Motor neuron (in vitro differentiated cells): ENCODE data around the gene VPS35. TPM values are rescaled to one million over a fixed set of nuclear protein-coding genes. Genes with fewer than 3 reads are reported as not detected.
"Not testable (repeated sequence)": the region's sequence is repeated elsewhere in the genome, so short reads cannot be mapped to it uniquely, and the experiment has no call there.

Experiments used
- ATAC-seq, 8 experiments: fragments of 200-7000 bp; cut with Tn5 transposase; replicated peaks in 6 of 8; 2 replicates each; pipeline ENCODE4 v1.8.0; 2021; ENCODE audit warnings: mild to moderate bottlenecking in 8 of 8, moderate library complexity in 8 of 8
- H3K27ac ChIP-seq, 2 donors: fragments of 250-450 bp; sonication (Bioruptor Pico); 2 replicates each; pipeline ENCODE4 v1.9.0; 2021; ENCODE audit warnings: antibody characterized with exemption in 2 of 2, mild to moderate bottlenecking in 2 of 2, moderate library complexity in 1 of 2
- H3K4me1 ChIP-seq, 2 donors: fragments of 250-450 bp; sonication (Bioruptor Pico); replicated peaks in 1 of 2; 2 replicates each; pipeline ENCODE4 v1.6.1; 2021; ENCODE audit warnings: antibody characterized with exemption in 2 of 2, mild to moderate bottlenecking in 2 of 2, moderate library complexity in 1 of 2
- H3K4me3 ChIP-seq, 5 donors: fragments of 250-450 bp; sonication (Bioruptor Pico); 2 replicates each; pipeline ENCODE4 v1.9.0; 2021; ENCODE audit warnings: antibody characterized with exemption in 5 of 5, mild to moderate bottlenecking in 5 of 5, moderate library complexity in 4 of 5
- WGBS, 10 experiments: fragments of 450-650 bp; shearing (Covaris generic); methylation state at CpG; one replicate each; pipeline ENCODE4 v1.0.0; 2022; 5-methylcytosine and 5-hydroxymethylcytosine counted together
- in situ Hi-C, 9 experiments: fragments of 400-800 bp; cut with MboI; loops; one replicate each; pipeline ENCODE4 v1.15.0; 2021; ENCODE audit warnings: low sequenced_read_pairs in 9 of 9, low pct_unique_long_range_greater_than_20kb in 2 of 9; ENCODE audit not compliant: unreplicated experiment in 9 of 9
- total RNA-seq, 8 experiments: library from RNA; unstranded; fragments of 300-600 nt; gene quantifications; 2 replicates each; pipeline versions ENCODE4 v1.2.3 to v1.2.4, GENCODE V29; 2022

The VPS35 gene
- total RNA-seq, 8 experiments from 2014 or later, result 39.6 to 80.6 (median 54.8) TPM

DNA sequence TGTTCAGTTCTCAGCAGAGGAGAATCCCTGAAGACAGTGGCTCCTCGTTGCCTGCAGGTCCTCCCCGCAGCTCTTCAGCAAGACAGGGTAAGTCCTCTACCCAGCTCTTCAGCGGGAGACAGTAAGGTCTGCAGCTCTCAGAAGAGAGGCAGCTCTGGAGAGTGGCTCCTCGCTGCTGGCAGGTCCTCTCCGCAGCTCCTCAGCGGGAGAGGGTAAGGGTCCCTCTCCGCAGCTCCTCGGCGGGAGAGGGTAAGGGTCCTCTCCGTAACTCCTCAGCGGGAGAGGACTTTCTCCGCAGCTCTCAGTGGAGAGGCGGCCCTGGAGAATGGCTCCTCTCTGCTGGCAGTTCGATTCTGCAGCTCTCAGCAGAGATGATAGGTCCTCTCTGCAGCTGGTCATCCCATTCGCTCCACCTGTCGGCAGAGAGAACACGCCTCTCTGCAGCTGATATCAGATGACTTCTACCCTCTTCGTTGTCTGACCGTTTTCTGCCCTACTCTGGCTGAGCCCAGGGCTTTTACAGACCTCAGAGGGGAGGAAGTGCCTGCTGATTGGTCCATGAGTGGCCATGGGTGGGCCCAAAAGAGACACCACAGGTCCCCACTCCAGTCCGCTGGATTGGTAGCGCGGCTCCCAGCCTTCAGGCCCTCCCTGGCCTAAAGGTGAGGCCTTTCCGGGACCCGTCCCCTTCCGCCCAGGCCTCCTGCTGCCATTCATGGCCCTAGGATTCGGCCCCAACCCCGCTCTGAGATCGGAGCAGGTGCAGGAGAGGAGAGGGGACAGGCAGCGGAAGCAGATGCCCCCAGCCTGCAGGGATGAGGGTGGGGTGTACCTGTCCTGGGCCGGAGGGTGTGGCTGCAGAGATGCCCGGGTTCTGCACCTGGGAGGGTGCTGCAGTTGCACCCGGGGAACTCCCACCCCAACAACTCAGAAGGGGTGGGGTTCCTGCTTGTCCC lies 55.9 kb downstream of the VPS35 start:
- Histone ChIP-seq H3K27ac (no peak overlapping the region), H3K4me1 (no peaks in the 10 kb centered on the region), H3K4me3 (no peak overlapping the region)
- in situ Hi-C loops, result no loop called here
- ATAC-seq, result peak in 3 of 8 experiments; percentile 21 to 51 (median 24)
- WGBS, 10 experiments, result 35 to 87% (median 68%) methylated on average over 1 to 11 of the region's 32 CpGs; no CpG with 5 or more reads in 2 of the 10 experiments

DNA sequence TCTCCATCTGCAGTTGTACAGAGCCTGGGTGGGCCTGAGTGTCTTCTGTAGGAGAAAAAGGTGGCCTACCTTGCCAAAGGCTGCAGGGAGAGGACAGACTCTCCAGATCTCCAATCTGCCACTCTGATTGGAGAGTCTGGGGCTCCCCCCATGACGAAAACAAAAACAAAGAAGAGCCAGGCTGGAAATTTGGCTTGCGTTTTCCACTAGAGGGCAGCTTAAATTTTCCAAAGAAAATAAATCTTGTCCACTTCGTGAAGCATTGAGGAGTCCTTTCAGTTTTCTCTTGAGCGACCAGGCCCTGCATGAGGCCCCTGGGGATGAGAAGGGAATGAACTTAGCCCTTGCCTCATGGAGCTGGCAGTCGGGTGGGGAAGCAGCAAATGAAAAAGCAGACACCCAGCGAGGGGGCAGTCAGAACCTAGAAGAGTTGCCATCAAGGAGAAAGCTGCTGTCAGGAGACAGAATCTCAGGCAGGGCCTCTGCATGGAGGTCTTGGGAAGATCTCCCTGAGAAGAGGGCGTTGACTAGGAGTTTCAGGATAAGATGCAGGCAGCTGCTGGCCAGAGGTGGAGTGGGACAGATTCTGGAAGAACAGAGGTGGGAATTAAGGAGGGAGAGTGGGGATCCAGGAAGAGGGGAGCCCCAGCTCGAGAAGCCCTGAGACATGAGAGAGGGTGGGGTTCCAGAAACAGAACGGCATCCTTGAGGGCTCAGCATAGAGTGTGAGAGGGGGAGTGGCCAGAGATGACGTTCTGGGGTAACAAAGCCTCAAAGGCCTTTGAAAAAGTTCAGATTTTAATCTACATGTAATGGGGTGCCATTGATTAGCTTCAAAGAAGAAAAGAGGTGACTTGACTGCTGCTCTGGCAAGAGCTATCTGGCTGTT lies 59.4 kb downstream of the VPS35 start:
- no peak overlapping the region for H3K4me3 ChIP-seq
- ATAC-seq, result peak in 3 of 8 experiments; percentile 81 to 88 (median 88)
- H3K4me1 ChIP-seq, result no peaks in the 10 kb centered on the region
- no peak overlapping the region for H3K27ac ChIP-seq
- in situ Hi-C loops, result no loop called here
- 0 to 83% (median 37%) methylated on average over 1 to 9 of the region's 10 CpGs; no CpG with 5 or more reads in 4 of the 10 experiments for WGBS, 10 experiments

DNA sequence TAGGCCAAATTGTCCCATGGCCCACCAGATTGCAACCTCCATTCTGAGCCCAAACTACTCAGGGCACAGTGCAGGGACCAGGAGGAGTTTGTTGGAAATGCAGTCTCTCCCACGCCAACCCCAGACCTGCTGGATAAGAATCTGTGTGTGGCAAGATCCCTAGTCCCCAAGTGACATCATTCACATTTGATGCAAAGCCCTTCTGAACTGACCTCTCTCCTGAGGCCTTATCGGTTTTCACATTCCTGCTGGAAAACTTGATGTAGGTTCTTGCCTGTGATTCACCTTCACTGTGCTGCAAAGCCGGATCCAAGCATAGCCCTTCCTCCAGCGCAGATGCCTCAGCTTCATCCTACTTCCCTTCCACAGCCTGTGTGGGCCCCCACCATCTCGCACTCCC lies 61.2 kb downstream of the VPS35 start:
- in situ Hi-C loops, result no loop called here
- WGBS, 10 experiments, result 49 to 90% (median 76%) methylated on average over 1 to 4 of the region's 5 CpGs; no CpG with 5 or more reads in 2 of the 10 experiments
- ATAC-seq, result no peak
- no peak overlapping the region for H3K27ac ChIP-seq
- H3K4me3 ChIP-seq, result no peak overlapping the region
- no peaks in the 10 kb centered on the region for H3K4me1 ChIP-seq

DNA sequence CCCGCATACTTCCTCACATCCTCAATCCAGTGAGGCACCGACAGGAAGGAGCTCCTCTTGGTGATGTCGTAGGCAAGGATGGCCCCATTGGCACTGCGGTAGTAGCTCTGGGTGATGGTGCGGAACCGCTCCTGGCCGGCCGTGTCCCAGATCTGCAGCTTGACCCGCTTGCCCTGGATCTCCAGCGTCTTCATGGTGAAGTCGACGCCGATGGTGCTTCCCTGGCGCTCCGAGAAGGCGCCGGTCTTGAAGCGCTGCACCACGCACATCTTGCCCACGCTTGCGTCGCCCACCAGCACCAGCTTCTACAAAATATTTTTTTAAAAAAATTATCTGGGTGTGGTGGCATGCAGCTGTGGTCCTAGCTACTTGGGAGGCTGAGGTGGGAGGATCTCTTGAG lies 62.3 kb downstream of the VPS35 start:
- ATAC-seq, in situ Hi-C loops: not testable (repeated sequence)
- 100% methylated on average over 3 of the region's 22 CpGs; no CpG with 5 or more reads in 9 of the 10 experiments for WGBS, 10 experiments

DNA sequence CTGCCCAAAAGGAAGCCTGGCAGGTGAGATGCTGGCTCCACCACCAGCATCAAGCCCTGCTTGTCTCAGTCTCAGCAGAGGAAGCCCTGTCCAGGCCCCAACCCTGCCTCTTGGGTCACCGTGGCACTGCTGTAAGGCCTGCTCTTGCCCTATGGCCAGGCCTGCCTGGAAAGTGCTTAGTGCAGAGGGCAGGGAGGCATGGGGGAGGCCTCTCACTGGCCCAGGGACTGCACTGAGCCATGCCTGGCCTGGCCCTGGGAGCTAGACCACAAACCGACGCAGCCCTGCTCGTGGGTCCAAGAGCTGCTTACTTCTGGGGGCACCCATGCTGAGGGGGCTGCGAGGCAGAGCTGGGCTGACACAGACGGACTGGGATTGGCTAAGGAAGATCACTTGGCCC lies 64.1 kb downstream of the VPS35 start:
- H3K4me1 ChIP-seq, in situ Hi-C loops, ATAC-seq, H3K4me3 ChIP-seq, H3K27ac ChIP-seq: not testable (repeated sequence)
- no CpG with 5 or more reads among the region's 6 CpGs for WGBS, 10 experiments

More for the DNA sequence above, 62.3 kb downstream of the VPS35 start:
- not testable (repeated sequence) for H3K27ac ChIP-seq, H3K4me3 ChIP-seq, H3K4me1 ChIP-seq

DNA sequence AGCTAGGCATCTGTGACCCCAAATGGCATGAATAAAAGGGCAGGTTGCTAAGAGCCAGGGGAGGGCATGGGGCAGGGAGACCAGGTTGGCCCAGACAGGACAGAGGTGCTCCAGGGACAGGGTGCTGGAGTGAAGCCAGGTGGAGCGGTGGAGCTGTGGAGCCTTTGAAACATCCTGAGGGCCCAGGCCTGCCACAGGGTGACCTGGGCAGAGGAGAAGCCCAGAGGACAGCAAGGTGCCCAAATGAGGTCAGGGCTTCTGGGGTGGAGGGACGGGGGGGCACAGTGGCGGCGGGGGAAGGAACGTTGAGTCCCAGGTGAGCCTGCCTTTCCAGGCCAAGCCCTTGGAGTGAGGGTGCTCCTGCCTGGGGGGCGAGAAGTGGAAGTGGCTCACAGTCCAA lies 65.3 kb downstream of the VPS35 start:
- H3K4me1 ChIP-seq, in situ Hi-C loops, ATAC-seq, H3K27ac ChIP-seq, H3K4me3 ChIP-seq: not testable (repeated sequence)
- WGBS, 10 experiments, result no CpG with 5 or more reads among the region's 6 CpGs

DNA sequence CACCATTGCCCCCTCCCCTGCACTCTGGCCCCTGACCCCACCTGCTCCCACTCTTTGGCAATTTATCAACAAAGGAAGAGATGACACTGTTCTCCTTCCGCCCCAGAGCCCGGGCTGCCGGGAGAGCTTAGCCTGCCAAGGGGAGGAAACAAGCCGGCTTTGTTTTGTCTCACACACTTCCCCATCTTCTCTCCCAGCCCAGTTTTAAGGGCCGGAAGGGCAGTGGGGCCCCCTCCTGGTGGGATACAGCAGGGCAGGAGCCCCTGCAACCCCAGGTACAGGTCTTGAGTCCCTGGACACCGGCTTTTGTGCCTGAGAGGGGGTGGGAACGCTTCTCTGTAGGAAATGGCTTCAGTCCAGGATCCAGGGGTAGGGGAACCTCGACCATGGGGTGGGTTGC lies 65.7 kb downstream of the VPS35 start:
- ATAC-seq, result peak in 5 of 8 experiments; percentile 8 to 47 (median 21)
- no CpG with 5 or more reads among the region's 8 CpGs for WGBS, 10 experiments
- H3K4me1 ChIP-seq, H3K4me3 ChIP-seq, H3K27ac ChIP-seq, in situ Hi-C loops: not testable (repeated sequence)

DNA sequence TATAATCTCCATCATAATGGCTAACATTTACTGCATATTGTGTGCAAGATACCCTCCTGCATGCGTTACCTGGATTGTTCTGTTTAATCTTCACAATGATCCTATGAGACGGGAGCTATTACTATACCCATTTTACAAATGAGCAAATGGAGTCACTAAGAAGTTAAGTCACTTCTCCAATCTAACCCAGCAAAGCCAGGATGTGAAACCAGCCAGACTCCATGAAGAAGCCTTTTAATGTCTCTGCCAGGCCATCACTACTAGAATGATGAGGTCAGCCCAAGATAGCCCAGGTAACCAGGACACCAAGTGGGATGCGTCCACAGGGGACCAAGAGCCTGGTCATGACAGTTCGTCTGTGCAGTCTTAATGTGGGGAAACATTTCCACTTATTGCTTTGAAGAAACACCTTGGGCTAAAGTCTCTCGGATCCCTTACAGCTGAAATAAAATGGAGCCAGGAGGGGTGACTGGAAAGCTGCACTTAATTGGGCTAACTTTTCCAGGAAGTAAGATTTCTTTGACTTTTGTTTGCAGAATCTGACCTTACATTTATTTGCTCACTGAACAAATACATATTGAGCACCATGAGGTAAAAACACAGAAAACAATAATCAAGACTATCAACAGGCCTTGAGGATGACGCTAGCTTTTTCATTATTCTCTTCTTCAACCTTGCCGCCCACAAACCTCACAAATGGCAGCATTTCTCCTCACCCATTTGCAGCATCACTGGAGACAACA lies 66.9 kb downstream of the VPS35 start:
- H3K4me1 ChIP-seq, result no peaks in the 10 kb centered on the region
- WGBS, 10 experiments, result 78 to 100% (median 93%) methylated on average over 2 to 7 of the region's 7 CpGs; no CpG with 5 or more reads in 1 of the 10 experiments
- H3K4me3 ChIP-seq, result no peak overlapping the region
- no peak for ATAC-seq
- H3K27ac ChIP-seq, result no peak overlapping the region
- in situ Hi-C loops, result no loop called here

DNA sequence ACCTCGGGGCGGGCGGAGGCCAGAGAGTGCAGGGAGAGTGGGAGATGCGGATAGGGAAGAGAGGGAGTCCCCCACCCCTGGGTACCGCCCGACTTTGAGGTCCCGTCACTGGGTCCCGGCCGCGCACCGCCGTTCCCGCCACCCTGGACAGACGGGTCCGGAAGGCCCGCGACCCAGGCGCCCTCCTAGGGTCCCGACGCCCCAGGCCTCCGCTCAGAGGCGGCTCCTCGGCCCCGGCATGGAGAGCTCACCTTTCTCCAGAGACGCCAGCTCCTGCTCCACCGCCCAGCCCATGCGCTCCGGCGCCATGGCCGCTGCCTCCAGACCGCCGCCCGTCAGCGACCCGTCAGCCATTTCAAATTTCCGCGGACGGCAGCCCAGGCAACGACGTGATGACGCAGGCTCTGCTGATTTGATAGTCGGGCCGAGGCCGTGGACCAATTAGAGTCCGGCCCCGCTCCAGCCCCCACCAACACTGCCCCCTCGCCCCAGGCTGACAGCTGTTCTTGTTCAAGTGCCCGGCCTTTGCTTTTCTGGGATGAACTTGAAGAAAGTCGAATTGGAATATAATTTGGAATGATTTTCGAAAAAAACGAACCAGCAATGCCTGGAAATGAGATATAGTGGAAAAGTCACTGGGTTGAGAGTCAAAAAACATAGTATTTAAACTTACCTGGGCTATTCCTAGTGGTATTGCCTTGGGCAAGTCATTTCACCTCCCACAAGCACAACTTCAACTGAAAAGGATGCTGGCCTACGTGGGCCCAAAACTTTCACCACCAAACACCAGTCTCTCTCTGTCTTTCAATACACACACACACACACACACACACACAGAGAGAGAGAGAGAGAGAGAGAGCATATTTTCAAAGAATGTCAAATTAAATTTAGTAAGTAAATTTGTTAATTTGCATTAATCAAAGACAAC lies 67.7 kb downstream of the VPS35 start, which contains the start of gene SHCBP1:
SHCBP1 (minus strand) TSS at position 374 of the 928 bp plus-strand sequence; CDS start at position 354, 20 bp downstream.
- Histone ChIP-seq H3K4me1 (no peaks in the 10 kb centered on the region), H3K4me3 (peak within 1 kb of the TSS; percentile 42 to 70 (median 49)), H3K27ac (no peak within 1 kb of the TSS)
- WGBS, 10 experiments, result 0 to 3% (median 0%) methylated on average over 1 to 10 of the region's 52 CpGs; no CpG with 5 or more reads in 4 of the 10 experiments
- ATAC-seq, result peak; percentile 96 to 99 (median 97)
- in situ Hi-C loops, result no loop called here

DNA sequence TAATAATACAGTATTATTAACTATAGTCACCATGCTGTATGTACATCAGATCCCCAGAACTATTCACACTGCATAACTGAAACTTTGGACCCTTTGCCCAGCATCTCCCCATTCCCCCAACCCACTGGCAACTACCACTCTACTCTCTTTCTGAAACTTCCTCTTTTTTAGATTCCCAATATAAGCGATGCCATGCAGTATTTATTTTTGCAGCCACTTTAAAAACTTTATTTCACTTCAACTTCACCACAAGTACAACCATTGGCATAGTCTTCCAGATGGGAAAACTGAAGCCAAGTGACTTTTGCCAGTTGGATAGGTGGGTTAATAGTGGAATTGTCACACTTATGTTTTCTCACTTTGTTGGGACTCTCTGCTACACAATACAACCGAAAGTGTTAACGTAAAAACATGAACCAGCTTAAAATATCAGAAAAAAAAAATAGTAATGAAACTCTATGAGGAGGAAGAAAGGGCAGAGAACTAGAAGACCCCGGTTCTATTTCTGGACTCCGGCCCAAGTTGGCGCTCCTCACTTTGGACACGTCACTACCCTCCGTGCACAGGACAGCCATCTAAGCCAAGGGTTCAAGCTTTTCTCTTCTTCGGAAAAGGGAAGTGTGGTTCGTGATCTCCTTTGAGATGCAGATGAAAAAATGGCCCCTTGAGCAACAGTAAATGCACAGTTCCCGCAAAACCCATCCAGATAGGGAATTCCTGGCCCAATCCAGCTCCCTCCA lies 68.5 kb downstream of the VPS35 start:
- ATAC-seq, result no peak
- no peaks in the 10 kb centered on the region for H3K4me1 ChIP-seq
- in situ Hi-C loops, result no loop called here
- no peak overlapping the region for H3K27ac ChIP-seq
- 1 to 27% (median 15%) methylated on average over 3 to 11 of the region's 11 CpGs; no CpG with 5 or more reads in 2 of the 10 experiments for WGBS, 10 experiments
- peak overlapping the region; percentile 42 to 70 (median 49) for H3K4me3 ChIP-seq

DNA sequence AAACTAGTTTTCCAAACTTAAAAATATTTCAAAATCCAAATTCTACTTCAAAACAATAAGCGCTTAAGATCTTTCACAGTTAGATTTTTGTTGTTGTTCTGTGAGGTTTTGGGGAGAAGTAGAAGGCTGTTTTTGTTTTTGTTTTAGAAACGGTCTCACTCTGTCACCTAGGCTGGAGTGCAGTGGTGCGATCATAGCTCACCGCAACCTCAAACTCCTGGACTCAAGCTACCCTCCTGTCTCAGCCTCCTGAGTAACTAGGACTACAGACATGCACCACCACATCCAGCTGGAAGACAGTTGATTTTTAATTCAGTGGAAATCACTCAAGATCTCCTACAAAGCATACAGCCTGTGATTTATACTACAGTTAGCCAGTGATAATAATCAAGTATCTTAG lies 70.5 kb downstream of the VPS35 start:
- in situ Hi-C loops, result no loop called here
- WGBS, 10 experiments, result 60 to 100% (median 90%) methylated on average over 1 to 4 of the region's 4 CpGs; no CpG with 5 or more reads in 3 of the 10 experiments

More for the DNA sequence above, 70.5 kb downstream of the VPS35 start:
- ATAC-seq, result no peak
- Histone ChIP-seq H3K4me3 (no peak overlapping the region), H3K4me1 (no peaks in the 10 kb centered on the region), H3K27ac (no peak overlapping the region)
